Measurements from ENCODE around the gene PDE6A.

DNA sequence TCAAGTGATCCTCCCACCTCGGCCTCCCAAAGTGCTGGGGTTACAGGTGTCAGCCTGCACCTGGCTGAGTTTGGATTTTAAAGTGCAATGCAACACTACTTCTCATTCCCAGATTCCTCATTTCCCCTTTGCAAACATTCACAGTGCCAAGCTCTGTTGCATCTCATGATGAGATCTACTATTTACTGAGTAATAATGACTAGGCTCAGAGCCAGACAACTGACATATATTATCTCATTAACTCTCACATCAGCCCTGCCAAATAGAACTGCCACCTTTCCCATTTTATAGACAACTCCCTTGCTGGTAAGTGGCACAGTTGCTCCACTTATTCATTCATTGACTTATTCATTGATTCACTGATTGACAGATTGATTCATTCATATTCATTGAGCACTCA, 7.0 kb downstream of the PDE6A start:
- TF ChIP-seq ZNF317 (CRISPR knock-in tag; IDR thresholded peaks at IDR 0.05; ENCODE audit: borderline replicate concordance, low read depth) = no peak
- TF ChIP-seq FOXJ3 (CRISPR knock-in tag; IDR thresholded peaks at IDR 0.05; ENCODE audit: borderline replicate concordance) = no peak
- TF ChIP-seq, protein P1, sequence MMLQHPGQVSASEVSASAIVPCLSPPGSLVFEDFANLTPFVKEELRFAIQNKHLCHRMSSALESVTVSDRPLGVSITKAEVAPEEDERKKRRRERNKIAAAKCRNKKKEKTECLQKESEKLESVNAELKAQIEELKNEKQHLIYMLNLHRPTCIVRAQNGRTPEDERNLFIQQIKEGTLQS (CRISPR knock-in tag; conservative IDR thresholded peaks at IDR 0.05) = no peak
- TF ChIP-seq, protein P2, sequence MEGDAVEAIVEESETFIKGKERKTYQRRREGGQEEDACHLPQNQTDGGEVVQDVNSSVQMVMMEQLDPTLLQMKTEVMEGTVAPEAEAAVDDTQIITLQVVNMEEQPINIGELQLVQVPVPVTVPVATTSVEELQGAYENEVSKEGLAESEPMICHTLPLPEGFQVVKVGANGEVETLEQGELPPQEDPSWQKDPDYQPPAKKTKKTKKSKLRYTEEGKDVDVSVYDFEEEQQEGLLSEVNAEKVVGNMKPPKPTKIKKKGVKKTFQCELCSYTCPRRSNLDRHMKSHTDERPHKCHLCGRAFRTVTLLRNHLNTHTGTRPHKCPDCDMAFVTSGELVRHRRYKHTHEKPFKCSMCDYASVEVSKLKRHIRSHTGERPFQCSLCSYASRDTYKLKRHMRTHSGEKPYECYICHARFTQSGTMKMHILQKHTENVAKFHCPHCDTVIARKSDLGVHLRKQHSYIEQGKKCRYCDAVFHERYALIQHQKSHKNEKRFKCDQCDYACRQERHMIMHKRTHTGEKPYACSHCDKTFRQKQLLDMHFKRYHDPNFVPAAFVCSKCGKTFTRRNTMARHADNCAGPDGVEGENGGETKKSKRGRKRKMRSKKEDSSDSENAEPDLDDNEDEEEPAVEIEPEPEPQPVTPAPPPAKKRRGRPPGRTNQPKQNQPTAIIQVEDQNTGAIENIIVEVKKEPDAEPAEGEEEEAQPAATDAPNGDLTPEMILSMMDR (IDR thresholded peaks at IDR 0.05) = no peak
- TF ChIP-seq ZNF121 (CRISPR knock-in tag; IDR thresholded peaks at IDR 0.05) = no peak
- TF ChIP-seq, protein P3, sequence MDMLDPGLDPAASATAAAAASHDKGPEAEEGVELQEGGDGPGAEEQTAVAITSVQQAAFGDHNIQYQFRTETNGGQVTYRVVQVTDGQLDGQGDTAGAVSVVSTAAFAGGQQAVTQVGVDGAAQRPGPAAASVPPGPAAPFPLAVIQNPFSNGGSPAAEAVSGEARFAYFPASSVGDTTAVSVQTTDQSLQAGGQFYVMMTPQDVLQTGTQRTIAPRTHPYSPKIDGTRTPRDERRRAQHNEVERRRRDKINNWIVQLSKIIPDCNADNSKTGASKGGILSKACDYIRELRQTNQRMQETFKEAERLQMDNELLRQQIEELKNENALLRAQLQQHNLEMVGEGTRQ (CRISPR knock-in tag; IDR thresholded peaks at IDR 0.05) = no peak
- TF ChIP-seq IRF2 (CRISPR knock-in tag; IDR thresholded peaks at IDR 0.05; ENCODE audit: borderline replicate concordance, low read depth) = no peak
- TF ChIP-seq TEAD4 (CRISPR knock-in tag; IDR thresholded peaks at IDR 0.05) = no peak
- TF ChIP-seq CREB1 (CRISPR knock-in tag; IDR thresholded peaks at IDR 0.05) = no peak
- TF ChIP-seq ZNF423 (CRISPR knock-in tag; IDR thresholded peaks at IDR 0.05) = no peak
- no peak for TF ChIP-seq KAT7 (CRISPR knock-in tag; IDR thresholded peaks at IDR 0.05; ENCODE audit: borderline replicate concordance)
- no peak for TF ChIP-seq TP53 (CRISPR knock-in tag; IDR thresholded peaks at IDR 0.05)

All from WTC11 (cell line).